HG02678 (cell line): Measurements from ENCODE around the gene CHRNE.

ENCODE experiments used
- ATAC-seq: cut with Tn5 transposase; IDR thresholded peaks from one replicate; pipeline ENCODE4 v1.9.1; 2021; ENCODE audit warnings: mild to moderate bottlenecking, moderate library complexity; ENCODE audit not compliant: unreplicated experiment

The CHRNE gene

GRCh38 chr17:4903051-4903818 lies at the start of gene CHRNE:
TSS of gene CHRNE (minus strand) at chr17:4903098. CDS start at chr17:4903063, 35 bp downstream.
- no peak for ATAC-seq

GRCh38 chr17:4951486-4951885 lies 48.6 kb upstream of the CHRNE start:
- ATAC-seq = no peak

GRCh38 chr17:4950746-4951204 lies 47.9 kb upstream of the CHRNE start, which contains the start of gene ENO3:
TSS of gene ENO3 (plus strand) at chr17:4951119. CDS start at chr17:4951830, 711 bp downstream.
- no peak for ATAC-seq

- ATAC-seq = no peak
Observed at GRCh38 chr17:4950075-4950745, 47.3 kb upstream of the CHRNE start.

GRCh38 chr17:4949321-4950074 lies 46.6 kb upstream of the CHRNE start:
- ATAC-seq = peak; percentile 37

- ATAC-seq = peak; percentile 39
Observed at GRCh38 chr17:4948931-4949320, 46.0 kb upstream of the CHRNE start.

- ATAC-seq = peak; percentile 25
Observed at GRCh38 chr17:4948166-4948930, 45.5 kb upstream of the CHRNE start, which contains the start of gene PFN1. TSS of gene PFN1 (minus strand) at chr17:4948530. CDS start at chr17:4948394, 136 bp downstream.

GRCh38 chr17:4947411-4948165 lies 44.7 kb upstream of the CHRNE start:
- ATAC-seq = no peak

- ATAC-seq = no peak
Observed at GRCh38 chr17:4947010-4947410, 44.1 kb upstream of the CHRNE start.

GRCh38 chr17:4946312-4946976 lies 43.5 kb upstream of the CHRNE start:
- no peak for ATAC-seq

- ATAC-seq = no peak
Observed at GRCh38 chr17:4945944-4946280, 43.0 kb upstream of the CHRNE start.

- no peak for ATAC-seq
Observed at GRCh38 chr17:4945176-4945943, 42.5 kb upstream of the CHRNE start.

- no peak for ATAC-seq
Observed at GRCh38 chr17:4944554-4945175, 41.8 kb upstream of the CHRNE start.

GRCh38 chr17:4944163-4944553 lies 41.3 kb upstream of the CHRNE start:
- no peak for ATAC-seq

- ATAC-seq = no peak
Observed at GRCh38 chr17:4942760-4943508, 40.0 kb upstream of the CHRNE start.

- no peak for ATAC-seq
Observed at GRCh38 chr17:4941319-4941610, 38.4 kb upstream of the CHRNE start.

GRCh38 chr17:4940555-4941318 lies 37.8 kb upstream of the CHRNE start:
- ATAC-seq = no peak
